ENCODE results near the gene ARHGAP25. TPM values are rescaled to one million over a fixed set of nuclear protein-coding genes. Genes with fewer than 3 reads are reported as not detected.

The ARHGAP25 gene
- total and polyA plus RNA-seq, 10 of the 15 experiments (the other 5 are each of a cell fraction or from before 2014, with no cell fraction given): 0.15 to 1.0 (median 0.46) TPM

DNA sequence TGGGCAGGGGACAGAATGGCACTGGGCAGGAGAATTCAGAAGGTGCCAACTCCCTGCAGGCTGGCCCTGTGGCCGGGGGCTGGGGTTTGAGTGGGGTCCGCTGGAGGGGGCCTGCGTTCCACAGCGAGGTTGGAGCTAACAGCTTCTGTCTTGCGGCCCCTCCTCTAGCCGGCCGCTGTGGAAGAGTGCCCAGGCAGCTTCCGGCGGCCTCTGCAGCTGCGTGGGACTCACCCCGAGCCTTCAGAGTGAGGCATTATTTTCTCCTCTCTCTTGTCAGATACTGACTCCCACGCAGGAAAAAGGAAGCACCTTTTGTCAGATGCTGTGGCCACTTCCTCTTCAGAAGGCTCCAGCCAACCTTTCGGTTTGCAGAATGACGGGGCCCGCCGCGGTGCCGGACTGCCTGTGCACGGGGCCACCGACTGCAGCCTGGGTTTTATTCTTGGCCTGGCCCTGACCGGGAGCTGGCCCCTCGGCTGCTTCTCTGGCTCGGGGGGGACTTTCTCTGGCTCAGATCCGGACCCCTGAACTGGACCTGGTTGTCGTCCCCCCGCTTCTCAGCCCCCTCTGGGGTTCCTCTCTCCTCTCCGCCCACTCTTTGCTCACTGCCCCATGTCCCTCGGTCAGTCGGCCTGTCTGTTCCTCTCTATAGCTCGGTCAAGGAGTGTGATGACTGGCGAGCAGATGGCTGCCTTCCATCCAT, 40.1 kb downstream of the ARHGAP25 start (continued):
- TF ChIP-seq TCF7 (IDR thresholded peaks at IDR 0.05; ENCODE audit: borderline replicate concordance) (no peak), SIX5 (IDR thresholded peaks at IDR 0.05; ENCODE audit: low read depth, low read length, severe bottlenecking) (no peak), RELA (IDR thresholded peaks at IDR 0.05; ENCODE audit: borderline replicate concordance, partially characterized antibody) (no peak), EP300 (IDR thresholded peaks at IDR 0.05; ENCODE audit: borderline replicate concordance in 1 of 2, control insufficient read depth in 1 of 2, low read depth in 2 of 2, low read length in 2 of 2) (no peak), YY1 (IDR thresholded peaks at IDR 0.05; ENCODE audit: low read depth, low read length) (no peak), SREBF1 (IDR thresholded peaks at IDR 0.05; ENCODE audit: low read length) (no peak), NFYA (IDR thresholded peaks at IDR 0.05; ENCODE audit: borderline replicate concordance, low read depth, low read length) (no peak), RFX5 (IDR thresholded peaks at IDR 0.05; ENCODE audit: low read depth, low read length) (no peak), IKZF1 (conservative IDR thresholded peaks at IDR 0.05) (peak; percentile 85), NR2C1 (IDR thresholded peaks at IDR 0.05) (no peak), ZNF207 (IDR thresholded peaks at IDR 0.05; ENCODE audit: borderline replicate concordance) (no peak), MEF2B (IDR thresholded peaks at IDR 0.05; ENCODE audit: partially characterized antibody, poor library complexity, severe bottlenecking) (no peak), CREB1 (IDR thresholded peaks at IDR 0.05; ENCODE audit: low read depth) (peak; percentile 48; the same call in 1 of the 2 replicates), JUND (IDR thresholded peaks at IDR 0.05; ENCODE audit: low read depth, low read length) (no peak), NR2C2 (IDR thresholded peaks at IDR 0.05; ENCODE audit: borderline replicate concordance, control insufficient read depth, insufficient read length, low read depth) (no peak), HDGF (IDR thresholded peaks at IDR 0.05) (no peak), HCFC1 (IDR thresholded peaks at IDR 0.05; ENCODE audit: low read length) (no peak), ZNF217 (IDR thresholded peaks at IDR 0.05) (no peak), SIN3A (IDR thresholded peaks at IDR 0.05; ENCODE audit: low read depth, low read length) (no peak)
- TF ChIP-seq, protein P1, sequence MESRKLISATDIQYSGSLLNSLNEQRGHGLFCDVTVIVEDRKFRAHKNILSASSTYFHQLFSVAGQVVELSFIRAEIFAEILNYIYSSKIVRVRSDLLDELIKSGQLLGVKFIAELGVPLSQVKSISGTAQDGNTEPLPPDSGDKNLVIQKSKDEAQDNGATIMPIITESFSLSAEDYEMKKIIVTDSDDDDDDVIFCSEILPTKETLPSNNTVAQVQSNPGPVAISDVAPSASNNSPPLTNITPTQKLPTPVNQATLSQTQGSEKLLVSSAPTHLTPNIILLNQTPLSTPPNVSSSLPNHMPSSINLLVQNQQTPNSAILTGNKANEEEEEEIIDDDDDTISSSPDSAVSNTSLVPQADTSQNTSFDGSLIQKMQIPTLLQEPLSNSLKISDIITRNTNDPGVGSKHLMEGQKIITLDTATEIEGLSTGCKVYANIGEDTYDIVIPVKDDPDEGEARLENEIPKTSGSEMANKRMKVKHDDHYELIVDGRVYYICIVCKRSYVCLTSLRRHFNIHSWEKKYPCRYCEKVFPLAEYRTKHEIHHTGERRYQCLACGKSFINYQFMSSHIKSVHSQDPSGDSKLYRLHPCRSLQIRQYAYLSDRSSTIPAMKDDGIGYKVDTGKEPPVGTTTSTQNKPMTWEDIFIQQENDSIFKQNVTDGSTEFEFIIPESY (IDR thresholded peaks at IDR 0.05): no peak
- TF ChIP-seq, protein P2, sequence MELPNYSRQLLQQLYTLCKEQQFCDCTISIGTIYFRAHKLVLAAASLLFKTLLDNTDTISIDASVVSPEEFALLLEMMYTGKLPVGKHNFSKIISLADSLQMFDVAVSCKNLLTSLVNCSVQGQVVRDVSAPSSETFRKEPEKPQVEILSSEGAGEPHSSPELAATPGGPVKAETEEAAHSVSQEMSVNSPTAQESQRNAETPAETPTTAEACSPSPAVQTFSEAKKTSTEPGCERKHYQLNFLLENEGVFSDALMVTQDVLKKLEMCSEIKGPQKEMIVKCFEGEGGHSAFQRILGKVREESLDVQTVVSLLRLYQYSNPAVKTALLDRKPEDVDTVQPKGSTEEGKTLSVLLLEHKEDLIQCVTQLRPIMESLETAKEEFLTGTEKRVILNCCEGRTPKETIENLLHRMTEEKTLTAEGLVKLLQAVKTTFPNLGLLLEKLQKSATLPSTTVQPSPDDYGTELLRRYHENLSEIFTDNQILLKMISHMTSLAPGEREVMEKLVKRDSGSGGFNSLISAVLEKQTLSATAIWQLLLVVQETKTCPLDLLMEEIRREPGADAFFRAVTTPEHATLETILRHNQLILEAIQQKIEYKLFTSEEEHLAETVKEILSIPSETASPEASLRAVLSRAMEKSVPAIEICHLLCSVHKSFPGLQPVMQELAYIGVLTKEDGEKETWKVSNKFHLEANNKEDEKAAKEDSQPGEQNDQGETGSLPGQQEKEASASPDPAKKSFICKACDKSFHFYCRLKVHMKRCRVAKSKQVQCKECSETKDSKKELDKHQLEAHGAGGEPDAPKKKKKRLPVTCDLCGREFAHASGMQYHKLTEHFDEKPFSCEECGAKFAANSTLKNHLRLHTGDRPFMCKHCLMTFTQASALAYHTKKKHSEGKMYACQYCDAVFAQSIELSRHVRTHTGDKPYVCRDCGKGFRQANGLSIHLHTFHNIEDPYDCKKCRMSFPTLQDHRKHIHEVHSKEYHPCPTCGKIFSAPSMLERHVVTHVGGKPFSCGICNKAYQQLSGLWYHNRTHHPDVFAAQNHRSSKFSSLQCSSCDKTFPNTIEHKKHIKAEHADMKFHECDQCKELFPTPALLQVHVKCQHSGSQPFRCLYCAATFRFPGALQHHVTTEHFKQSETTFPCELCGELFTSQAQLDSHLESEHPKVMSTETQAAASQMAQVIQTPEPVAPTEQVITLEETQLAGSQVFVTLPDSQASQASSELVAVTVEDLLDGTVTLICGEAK (IDR thresholded peaks at IDR 0.05; ENCODE audit: borderline replicate concordance): no peak
- TF ChIP-seq, protein P3, sequence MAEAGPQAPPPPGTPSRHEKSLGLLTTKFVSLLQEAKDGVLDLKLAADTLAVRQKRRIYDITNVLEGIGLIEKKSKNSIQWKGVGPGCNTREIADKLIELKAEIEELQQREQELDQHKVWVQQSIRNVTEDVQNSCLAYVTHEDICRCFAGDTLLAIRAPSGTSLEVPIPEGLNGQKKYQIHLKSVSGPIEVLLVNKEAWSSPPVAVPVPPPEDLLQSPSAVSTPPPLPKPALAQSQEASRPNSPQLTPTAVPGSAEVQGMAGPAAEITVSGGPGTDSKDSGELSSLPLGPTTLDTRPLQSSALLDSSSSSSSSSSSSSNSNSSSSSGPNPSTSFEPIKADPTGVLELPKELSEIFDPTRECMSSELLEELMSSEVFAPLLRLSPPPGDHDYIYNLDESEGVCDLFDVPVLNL (IDR thresholded peaks at IDR 0.05; ENCODE audit: low read depth, low read length): no peak
- TF ChIP-seq, protein P4, sequence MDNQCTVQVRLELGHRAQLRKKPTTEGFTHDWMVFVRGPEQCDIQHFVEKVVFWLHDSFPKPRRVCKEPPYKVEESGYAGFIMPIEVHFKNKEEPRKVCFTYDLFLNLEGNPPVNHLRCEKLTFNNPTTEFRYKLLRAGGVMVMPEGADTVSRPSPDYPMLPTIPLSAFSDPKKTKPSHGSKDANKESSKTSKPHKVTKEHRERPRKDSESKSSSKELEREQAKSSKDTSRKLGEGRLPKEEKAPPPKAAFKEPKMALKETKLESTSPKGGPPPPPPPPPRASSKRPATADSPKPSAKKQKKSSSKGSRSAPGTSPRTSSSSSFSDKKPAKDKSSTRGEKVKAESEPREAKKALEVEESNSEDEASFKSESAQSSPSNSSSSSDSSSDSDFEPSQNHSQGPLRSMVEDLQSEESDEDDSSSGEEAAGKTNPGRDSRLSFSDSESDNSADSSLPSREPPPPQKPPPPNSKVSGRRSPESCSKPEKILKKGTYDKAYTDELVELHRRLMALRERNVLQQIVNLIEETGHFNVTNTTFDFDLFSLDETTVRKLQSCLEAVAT (IDR thresholded peaks at IDR 0.05): no peak

Measured in GM12878 (cell line).